NCI-H2029 (cell line): ENCODE measurements around the gene UTS2R.
"Not testable (repeated sequence)": the region's sequence is repeated elsewhere in the genome, so short reads cannot be mapped to it uniquely, and the experiment has no call there.

Experiments
- DNase-seq: peaks from one replicate; lab custom pipeline; 2025; lab: John Stamatoyannopoulos, UW

The UTS2R gene

GRCh38 chr17:82354804-82355308 is 16.7 kb upstream of the UTS2R start:
- no peak for DNase-seq

GRCh38 chr17:82355770-82356427 is 15.7 kb upstream of the UTS2R start:
- no peak for DNase-seq

- no peak for DNase-seq
Measured at GRCh38 chr17:82356845-82357355, 14.7 kb upstream of the UTS2R start.

- no peak for DNase-seq
Measured at GRCh38 chr17:82357394-82357793, 14.2 kb upstream of the UTS2R start.

- DNase-seq: no peak
Measured at GRCh38 chr17:82358465-82359350, 12.9 kb upstream of the UTS2R start, which contains the start of gene TEX19. Gene TEX19, plus strand, starts transcription at chr17:82359247. Its CDS starts 2,904 bp downstream, at chr17:82362151.

GRCh38 chr17:82359451-82360074 is 12.0 kb upstream of the UTS2R start:
- not testable (repeated sequence) for DNase-seq

GRCh38 chr17:82361885-82362633 is 9.5 kb upstream of the UTS2R start:
- DNase-seq: no peak

GRCh38 chr17:82365606-82366295 is 5.8 kb upstream of the UTS2R start:
- DNase-seq: no peak

- no peak for DNase-seq
Measured at GRCh38 chr17:82366749-82367148, 4.8 kb upstream of the UTS2R start.

- DNase-seq: peak; percentile 17
Measured at GRCh38 chr17:82367724-82368524, 3.6 kb upstream of the UTS2R start.

- DNase-seq: no peak
Measured at GRCh38 chr17:82369211-82369610, 2.4 kb upstream of the UTS2R start.

- DNase-seq: no peak
Measured at GRCh38 chr17:82370471-82371332, 863 bp upstream of the UTS2R start.

- DNase-seq: no peak
Measured at GRCh38 chr17:82372249-82373071, 895 bp downstream of the UTS2R start.

GRCh38 chr17:82373072-82373452 is 1.5 kb downstream of the UTS2R start:
- DNase-seq: not testable (repeated sequence)

GRCh38 chr17:82373731-82374625 is 2.4 kb downstream of the UTS2R start:
- no peak for DNase-seq

- no peak for DNase-seq
Measured at GRCh38 chr17:82374626-82375331, 3.2 kb downstream of the UTS2R start.
